OCI-LY3 (cell line): ENCODE measurements around the gene CMTR1.

ENCODE experiments used
- CTCF ChIP-seq: fragments of 200-600, 300-600 bp; sonication (generic); IDR thresholded peaks from 2 replicates; pipeline ENCODE4 v1.5.1; 2014; ENCODE audit warnings: antibody characterized with exemption, low read length, low read depth
- EZH2phosphoT487 ChIP-seq: fragments of 200-600 bp; shearing (Covaris generic); IDR thresholded peaks from 2 replicates; pipeline ENCODE4 v1.6.1; 2018; ENCODE audit warnings: antibody characterized with exemption, mixed run types, low read depth

- TF ChIP-seq CTCF (no peak), EZH2phosphoT487 (no peak)
These were observed 84.4 kb downstream of the CMTR1 start for GRCh38 chr6:37517411-37517812.
